ENCODE results near the gene ATXN10. TPM values are rescaled to one million over a fixed set of nuclear protein-coding genes. Genes with fewer than 3 reads are reported as not detected.

ATXN10 gene
- total and polyA plus RNA-seq, 10 of the 15 experiments (the other 5 are each of a cell fraction or from before 2014, with no cell fraction given): 29.2 to 249 (median 146) TPM

DNA sequence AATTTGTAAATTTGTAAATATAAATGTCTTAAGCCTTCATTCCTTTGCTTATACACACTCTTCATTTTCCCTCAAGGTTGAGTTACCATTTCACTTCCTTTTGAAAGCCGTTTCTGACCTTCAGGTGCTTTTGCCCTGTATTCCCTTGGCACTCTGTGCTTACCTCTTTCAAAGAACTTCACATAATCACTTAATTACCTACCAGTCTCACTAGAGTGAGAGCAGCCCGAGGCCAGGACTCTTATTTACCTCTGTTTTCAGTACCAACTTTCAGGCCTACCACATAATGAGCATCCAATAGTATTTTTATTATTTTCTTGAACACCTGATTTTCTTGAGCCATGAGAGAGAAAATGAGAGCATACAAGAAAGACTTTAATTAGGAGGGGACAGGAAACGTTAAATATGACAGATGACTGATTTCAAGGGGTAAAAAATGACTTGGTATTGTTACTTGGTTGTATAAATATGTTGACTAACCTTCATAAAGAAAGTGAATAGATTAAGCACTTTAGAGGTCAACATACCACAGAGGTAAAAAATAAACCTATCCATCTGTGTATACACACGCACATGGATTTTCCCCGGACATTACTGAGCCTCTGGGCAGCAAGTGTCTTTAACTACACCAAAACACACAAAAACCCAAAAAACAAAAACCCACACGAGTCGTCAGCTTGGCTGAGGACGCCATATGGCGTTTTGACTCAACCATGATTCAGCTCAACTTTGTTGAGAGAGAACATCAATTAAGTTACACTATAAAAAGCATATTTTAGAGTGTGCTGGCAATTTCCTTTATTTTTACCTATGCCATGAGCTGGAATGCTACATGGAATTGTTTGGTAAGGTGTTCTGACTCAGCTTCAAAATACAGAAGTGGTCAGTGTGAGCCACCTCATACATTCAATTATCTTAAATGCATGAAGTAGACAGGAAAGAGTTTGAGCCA is 7.6 kb downstream of the ATXN10 start (continued):
- TF ChIP-seq, protein P1, sequence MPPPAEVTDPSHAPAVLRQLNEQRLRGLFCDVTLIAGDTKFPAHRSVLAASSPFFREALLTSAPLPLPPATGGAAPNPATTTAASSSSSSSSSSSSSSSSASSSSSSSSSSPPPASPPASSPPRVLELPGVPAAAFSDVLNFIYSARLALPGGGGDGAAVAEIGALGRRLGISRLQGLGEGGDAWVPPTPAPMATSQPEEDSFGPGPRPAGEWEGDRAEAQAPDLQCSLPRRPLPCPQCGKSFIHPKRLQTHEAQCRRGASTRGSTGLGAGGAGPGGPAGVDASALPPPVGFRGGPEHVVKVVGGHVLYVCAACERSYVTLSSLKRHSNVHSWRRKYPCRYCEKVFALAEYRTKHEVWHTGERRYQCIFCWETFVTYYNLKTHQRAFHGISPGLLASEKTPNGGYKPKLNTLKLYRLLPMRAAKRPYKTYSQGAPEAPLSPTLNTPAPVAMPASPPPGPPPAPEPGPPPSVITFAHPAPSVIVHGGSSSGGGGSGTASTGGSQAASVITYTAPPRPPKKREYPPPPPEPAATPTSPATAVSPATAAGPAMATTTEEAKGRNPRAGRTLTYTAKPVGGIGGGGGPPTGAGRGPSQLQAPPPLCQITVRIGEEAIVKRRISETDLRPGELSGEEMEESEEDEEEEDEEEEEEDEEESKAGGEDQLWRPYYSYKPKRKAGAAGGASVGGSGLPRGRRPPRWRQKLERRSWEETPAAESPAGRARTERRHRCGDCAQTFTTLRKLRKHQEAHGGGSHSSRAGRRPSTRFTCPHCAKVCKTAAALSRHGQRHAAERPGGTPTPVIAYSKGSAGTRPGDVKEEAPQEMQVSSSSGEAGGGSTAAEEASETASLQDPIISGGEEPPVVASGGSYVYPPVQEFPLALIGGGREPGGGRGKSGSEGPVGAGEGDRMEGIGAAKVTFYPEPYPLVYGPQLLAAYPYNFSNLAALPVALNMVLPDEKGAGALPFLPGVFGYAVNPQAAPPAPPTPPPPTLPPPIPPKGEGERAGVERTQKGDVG (CRISPR knock-in tag; IDR thresholded peaks at IDR 0.05): no peak
- TF ChIP-seq, protein P2, sequence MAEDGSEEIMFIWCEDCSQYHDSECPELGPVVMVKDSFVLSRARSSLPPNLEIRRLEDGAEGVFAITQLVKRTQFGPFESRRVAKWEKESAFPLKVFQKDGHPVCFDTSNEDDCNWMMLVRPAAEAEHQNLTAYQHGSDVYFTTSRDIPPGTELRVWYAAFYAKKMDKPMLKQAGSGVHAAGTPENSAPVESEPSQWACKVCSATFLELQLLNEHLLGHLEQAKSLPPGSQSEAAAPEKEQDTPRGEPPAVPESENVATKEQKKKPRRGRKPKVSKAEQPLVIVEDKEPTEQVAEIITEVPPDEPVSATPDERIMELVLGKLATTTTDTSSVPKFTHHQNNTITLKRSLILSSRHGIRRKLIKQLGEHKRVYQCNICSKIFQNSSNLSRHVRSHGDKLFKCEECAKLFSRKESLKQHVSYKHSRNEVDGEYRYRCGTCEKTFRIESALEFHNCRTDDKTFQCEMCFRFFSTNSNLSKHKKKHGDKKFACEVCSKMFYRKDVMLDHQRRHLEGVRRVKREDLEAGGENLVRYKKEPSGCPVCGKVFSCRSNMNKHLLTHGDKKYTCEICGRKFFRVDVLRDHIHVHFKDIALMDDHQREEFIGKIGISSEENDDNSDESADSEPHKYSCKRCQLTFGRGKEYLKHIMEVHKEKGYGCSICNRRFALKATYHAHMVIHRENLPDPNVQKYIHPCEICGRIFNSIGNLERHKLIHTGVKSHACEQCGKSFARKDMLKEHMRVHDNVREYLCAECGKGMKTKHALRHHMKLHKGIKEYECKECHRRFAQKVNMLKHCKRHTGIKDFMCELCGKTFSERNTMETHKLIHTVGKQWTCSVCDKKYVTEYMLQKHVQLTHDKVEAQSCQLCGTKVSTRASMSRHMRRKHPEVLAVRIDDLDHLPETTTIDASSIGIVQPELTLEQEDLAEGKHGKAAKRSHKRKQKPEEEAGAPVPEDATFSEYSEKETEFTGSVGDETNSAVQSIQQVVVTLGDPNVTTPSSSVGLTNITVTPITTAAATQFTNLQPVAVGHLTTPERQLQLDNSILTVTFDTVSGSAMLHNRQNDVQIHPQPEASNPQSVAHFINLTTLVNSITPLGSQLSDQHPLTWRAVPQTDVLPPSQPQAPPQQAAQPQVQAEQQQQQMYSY (CRISPR knock-in tag; IDR thresholded peaks at IDR 0.05): no peak
- TF ChIP-seq FOXM1 (IDR thresholded peaks at IDR 0.05; ENCODE audit: low read depth, low read length) (peak; percentile 99), FOS (IDR thresholded peaks at IDR 0.05; ENCODE audit: borderline replicate concordance, extremely low read depth, insufficient read length) (no peak), ZNF622 (IDR thresholded peaks at IDR 0.05) (no peak), YBX1 (IDR thresholded peaks at IDR 0.05) (no peak), ESRRA (IDR thresholded peaks at IDR 0.05; ENCODE audit: low read length) (peak; percentile 90; the same call in 1 of the 2 replicates), ZZZ3 (IDR thresholded peaks at IDR 0.05; ENCODE audit: control insufficient read depth, insufficient read length, low read depth) (no peak), POLR2AphosphoS5 (IDR thresholded peaks at IDR 0.05; ENCODE audit: low read length) (no peak), IRF4 (IDR thresholded peaks at IDR 0.05; ENCODE audit: low read depth, low read length) (peak; percentile 73), NR2C2 (IDR thresholded peaks at IDR 0.05; ENCODE audit: borderline replicate concordance, control insufficient read depth, insufficient read length, low read depth) (no peak), STAT3 (IDR thresholded peaks at IDR 0.05; ENCODE audit: low read depth, low read length) (peak; percentile 90), PAX5 (IDR thresholded peaks at IDR 0.05; ENCODE audit: borderline replicate concordance, low read depth, low read length) (peak; percentile 52; the same call in 1 of the 2 replicates), MEF2A (IDR thresholded peaks at IDR 0.05; ENCODE audit: insufficient read depth, low read depth, low read length) (peak; percentile 94), POLR2AphosphoS2 (IDR thresholded peaks at IDR 0.05; ENCODE audit: low read depth, low read length) (no peak), POU2F2 (IDR thresholded peaks at IDR 0.05; ENCODE audit: borderline replicate concordance, low read depth, low read length) (0 out of 3 replicates have a peak, but pooled peaks have one; percentile 39)
- TF ChIP-seq, protein P3, sequence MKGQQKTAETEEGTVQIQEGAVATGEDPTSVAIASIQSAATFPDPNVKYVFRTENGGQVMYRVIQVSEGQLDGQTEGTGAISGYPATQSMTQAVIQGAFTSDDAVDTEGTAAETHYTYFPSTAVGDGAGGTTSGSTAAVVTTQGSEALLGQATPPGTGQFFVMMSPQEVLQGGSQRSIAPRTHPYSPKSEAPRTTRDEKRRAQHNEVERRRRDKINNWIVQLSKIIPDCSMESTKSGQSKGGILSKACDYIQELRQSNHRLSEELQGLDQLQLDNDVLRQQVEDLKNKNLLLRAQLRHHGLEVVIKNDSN (IDR thresholded peaks at IDR 0.05; ENCODE audit: borderline replicate concordance, extremely low read length, insufficient read depth, low read depth, low read length): no peak
- TF ChIP-seq, protein P4, sequence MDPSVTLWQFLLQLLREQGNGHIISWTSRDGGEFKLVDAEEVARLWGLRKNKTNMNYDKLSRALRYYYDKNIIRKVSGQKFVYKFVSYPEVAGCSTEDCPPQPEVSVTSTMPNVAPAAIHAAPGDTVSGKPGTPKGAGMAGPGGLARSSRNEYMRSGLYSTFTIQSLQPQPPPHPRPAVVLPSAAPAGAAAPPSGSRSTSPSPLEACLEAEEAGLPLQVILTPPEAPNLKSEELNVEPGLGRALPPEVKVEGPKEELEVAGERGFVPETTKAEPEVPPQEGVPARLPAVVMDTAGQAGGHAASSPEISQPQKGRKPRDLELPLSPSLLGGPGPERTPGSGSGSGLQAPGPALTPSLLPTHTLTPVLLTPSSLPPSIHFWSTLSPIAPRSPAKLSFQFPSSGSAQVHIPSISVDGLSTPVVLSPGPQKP (IDR thresholded peaks at IDR 0.05; ENCODE audit: low read depth, low read length): no peak
- TF ChIP-seq, protein P5, sequence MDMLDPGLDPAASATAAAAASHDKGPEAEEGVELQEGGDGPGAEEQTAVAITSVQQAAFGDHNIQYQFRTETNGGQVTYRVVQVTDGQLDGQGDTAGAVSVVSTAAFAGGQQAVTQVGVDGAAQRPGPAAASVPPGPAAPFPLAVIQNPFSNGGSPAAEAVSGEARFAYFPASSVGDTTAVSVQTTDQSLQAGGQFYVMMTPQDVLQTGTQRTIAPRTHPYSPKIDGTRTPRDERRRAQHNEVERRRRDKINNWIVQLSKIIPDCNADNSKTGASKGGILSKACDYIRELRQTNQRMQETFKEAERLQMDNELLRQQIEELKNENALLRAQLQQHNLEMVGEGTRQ (IDR thresholded peaks at IDR 0.05; ENCODE audit: borderline replicate concordance, low read depth, low read length): peak; percentile 7; the same call in 1 of the 2 replicates

Measured in GM12878 (cell line).